HG02571 (cell line): ENCODE results near the gene YTHDF1.
"Not testable (repeated sequence)": the region's sequence is repeated elsewhere in the genome, so short reads cannot be mapped to it uniquely, and the experiment has no call there.

Experiments used
- ATAC-seq: cut with Tn5 transposase; IDR thresholded peaks from one replicate; pipeline ENCODE4 v1.9.1; 2021; ENCODE audit warnings: mild to moderate bottlenecking, moderate library complexity; ENCODE audit not compliant: unreplicated experiment

Gene YTHDF1

GRCh38 chr20:63228806-63229205, 12.9 kb upstream of the YTHDF1 start:
- no peak for ATAC-seq

- ATAC-seq: no peak
Measured at GRCh38 chr20:63227260-63227659, 11.3 kb upstream of the YTHDF1 start.

DNA sequence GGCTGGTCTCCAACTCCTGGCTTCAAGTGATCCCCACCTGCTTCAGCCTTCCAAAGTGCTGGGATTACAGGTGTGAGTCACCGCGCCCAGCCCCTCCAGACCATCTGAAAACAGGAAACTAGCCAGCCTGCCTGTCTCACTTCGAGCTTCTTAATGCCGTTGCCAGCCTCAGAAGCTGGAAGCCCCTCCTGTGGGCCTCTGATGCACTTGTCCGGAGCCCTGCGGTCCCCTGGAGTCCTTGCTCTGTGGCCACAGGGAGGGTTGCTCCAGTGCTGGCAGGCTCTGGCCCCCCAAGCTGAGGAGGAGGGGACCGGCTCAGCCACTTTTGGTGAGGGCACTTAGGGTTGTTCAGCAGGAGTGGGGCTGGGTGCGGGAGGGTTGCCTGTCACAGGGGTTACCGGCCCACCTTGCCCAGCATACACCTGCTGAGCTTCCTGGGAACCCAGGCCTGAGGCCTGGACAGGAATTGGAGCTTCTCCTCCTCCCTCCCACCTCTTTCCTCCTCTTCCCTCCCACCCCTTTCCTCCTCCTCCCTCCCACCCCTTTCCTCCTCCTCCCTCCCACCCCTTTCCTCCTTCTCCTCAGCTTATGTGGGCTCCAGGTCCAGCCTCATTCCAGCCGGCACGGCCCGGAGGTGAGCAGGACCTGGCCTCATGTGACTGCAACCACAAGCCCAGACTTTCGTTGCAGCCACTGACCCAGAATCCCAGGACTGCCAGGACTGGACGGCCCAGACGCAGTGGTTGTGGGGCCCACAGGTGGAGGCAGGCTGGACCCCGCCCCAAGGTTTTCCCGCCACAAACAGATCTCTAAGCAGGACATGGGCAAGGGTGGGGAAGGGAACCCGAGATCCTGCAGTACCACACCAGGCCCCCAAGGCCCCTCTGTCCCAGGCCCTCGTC, 10.4 kb upstream of the YTHDF1 start:
- ATAC-seq: no peak

GRCh38 chr20:63225082-63225454, 9.1 kb upstream of the YTHDF1 start:
- ATAC-seq: no peak

DNA sequence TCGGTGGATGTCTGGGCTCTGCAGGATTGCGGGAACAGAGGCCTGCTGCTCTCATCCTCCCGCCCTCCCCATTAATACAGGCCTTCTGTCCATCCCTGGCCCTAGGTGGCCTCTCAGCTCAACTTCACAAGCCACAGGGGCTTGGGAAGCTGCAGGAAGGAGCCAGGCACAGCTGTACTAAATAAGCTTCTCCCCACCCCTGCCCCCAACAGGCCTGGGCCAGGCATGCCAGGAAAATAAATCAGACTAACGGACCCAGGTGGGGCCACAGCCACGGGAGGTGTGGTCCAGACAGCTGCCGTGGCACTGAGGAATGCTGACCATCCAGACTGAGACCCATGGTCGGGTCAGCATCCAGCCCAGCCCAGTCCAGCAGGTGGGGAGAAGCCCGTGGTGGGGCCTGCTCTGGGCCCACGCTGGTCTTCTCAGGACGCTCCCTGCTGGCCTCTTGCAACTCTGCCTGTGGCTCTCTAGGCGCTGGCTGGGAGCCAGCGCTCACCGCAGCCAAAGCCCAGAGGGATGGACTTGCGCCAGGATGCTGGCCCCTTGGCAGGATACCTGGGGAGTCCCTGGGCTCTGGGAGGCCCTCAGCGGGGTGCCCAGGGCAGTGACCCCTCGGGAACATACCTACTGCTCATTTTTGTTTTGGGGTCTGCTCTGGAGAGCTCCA, 8.6 kb upstream of the YTHDF1 start:
- ATAC-seq: no peak

DNA sequence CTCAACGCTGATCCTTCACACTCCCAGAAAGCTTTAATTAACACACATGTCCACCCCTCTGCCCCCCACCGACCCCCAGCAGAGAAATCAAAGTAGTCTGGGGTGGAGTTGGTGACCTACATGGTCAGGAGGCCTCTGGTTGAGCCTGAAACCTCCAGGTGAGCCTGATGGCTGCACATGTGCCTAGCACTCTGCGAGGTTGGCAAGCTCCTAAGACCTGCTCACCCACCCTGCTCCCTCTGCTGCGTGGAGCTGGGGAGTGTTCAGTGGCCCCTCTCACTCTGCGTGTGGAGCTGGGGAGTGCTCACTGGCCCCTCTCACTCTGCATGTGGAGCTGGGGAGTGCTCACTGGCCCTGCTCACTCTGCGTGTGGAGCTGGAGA, 7.9 kb upstream of the YTHDF1 start:
- ATAC-seq: no peak

GRCh38 chr20:63223121-63223825, 7.3 kb upstream of the YTHDF1 start:
- no peak for ATAC-seq

GRCh38 chr20:63222541-63222940, 6.6 kb upstream of the YTHDF1 start:
- no peak for ATAC-seq

- ATAC-seq: not testable (repeated sequence)
Measured at GRCh38 chr20:63221400-63222053, 5.6 kb upstream of the YTHDF1 start.

DNA sequence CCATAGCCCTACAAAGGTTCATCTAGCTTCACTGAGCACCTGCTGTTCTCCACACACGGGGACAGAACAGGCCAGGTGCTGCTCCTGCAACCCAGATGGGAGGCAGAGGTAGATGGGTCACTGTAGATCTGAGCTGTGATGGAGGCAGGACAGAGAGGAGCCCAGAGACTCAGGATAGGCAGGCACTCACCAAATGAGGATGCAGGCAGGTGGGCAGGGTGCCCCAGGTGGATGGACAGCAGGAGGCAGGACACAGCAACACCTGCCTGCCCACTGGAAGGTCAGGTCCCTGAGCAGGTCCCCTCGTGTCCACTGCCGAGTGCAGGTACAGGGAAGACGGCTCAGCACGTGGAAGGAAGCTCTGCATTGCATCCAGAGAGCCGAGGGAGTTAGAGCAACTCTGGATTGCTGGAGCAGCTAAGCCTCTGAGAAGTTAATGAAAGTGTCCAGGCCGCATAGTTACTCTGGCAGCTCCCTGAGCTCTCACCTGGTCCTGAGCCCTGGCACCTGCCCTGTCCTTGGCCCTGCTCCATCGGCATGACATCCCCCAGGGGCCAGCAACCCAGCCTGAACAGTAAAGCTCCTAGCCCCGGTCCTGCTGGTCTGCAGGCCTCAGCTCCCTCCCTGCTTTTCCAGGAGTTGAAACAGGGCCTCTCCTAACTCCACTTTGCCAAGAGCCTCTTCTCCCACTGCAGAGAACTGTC, 4.9 kb upstream of the YTHDF1 start:
- ATAC-seq: no peak

DNA sequence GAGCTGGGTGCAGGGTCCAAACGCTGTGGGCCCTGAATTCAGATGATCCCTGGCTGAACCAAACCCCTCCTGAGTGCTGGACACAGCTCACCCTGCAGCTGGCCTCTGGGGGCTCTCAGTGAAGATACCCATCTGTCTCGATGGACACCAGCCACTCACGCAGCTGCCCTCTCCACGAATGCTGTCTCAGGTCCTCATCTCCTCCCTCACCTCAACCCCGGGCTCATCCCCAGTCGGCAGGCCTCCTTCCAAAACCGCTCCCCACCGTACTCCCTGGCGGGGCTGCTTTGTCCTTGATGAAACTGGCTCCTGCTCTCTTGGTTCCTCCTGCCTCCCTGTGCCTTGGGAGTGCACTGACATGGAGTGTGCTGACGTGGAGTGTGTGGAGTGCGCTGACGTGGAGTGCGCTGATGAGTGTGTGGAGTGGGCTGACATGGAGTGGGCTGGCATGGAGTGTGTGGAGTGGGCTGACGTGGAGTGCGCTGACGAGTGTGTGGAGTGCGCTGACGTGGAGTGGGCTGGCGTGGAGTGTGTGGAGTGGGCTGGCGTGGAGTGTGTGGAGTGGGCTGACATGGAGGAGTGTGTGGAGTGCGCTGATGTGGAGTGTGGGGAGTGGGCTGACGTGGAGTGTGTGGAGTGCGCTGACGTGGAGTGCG, 4.1 kb upstream of the YTHDF1 start:
- ATAC-seq: no peak

DNA sequence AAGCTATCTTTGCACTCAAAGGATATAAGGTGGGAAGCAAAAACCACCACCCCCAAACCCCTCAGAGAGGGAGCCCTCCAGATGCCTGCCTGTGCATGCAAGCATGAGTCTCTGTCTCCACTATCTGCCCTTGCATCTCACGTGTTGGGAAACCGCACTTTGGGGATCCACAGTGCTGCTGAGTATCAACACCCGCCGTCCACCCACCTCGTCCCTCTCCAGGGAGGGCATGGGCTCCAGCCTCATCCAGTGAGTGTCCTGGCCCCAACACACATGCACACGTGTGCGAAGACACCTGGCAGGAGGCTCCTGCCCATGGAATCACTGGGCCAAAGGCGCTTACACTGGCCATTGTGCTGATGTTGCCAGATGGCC, 3.5 kb upstream of the YTHDF1 start:
- ATAC-seq: no peak

- ATAC-seq: no peak
Measured at GRCh38 chr20:63218701-63219446, 2.9 kb upstream of the YTHDF1 start.

- ATAC-seq: no peak
Measured at GRCh38 chr20:63217706-63218105, 1.8 kb upstream of the YTHDF1 start.

GRCh38 chr20:63216849-63217471, 1.0 kb upstream of the YTHDF1 start:
- no peak for ATAC-seq

GRCh38 chr20:63215101-63216040, 560 bp downstream of the YTHDF1 start:
- ATAC-seq: no peak

DNA sequence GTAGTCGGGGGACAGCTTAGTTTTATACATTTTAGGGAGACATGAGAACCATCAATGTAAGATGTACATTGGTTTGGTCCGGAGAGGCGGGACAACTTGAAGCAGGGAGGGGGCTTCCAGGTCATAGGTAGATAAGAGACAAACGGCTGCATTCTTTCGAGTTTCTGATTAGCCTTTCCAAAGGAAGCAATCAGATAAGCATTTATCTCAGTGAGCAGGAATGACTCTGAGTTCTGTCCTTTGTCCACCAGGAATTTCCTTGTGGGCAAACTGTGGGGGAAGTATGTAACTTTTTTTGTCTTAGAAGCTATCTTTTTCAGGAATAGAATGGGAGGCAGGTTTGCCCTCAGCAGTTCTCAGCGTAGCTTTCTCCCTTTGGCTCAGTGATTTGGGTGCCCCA, 1.4 kb downstream of the YTHDF1 start:
- ATAC-seq: no peak

DNA sequence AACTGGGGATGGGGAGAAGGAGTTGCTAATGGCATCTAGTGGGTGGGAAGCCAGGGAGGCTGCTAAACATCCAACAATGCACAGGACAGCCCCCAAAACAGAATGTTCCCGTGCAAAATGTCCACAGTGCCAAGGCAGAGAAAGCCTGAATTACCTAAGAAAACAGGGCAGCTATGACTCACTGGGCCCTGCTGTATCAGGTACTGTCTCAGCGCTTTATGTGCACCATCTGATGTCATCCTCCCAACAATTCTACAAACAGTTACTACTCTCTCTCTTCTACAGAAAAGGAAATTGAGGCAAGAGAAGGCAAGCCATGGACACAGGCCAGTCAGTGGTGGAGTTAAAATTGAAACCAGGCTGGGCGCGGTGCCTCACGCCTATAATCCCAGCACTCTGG, 3.1 kb downstream of the YTHDF1 start:
- ATAC-seq: no peak
